Tibial nerve (tissue), 4 donors: ENCODE measurements around the gene BOLA1. TPM values are rescaled to one million over a fixed set of nuclear protein-coding genes. Genes with fewer than 3 reads are reported as not detected.

Experiments used
- DNase-seq, 2 donors: peaks; one replicate each; pipeline ENCODE4 v3.0.0-alpha.2; 2019; ENCODE audit warnings: low spot score in 2 of 2
- H3K27ac ChIP-seq, 4 donors: fragments of 200-600 bp; sonication (generic) in 3 of 4; one replicate each; pipeline ENCODE4 v1.5.1; 2017 to 2019; ENCODE audit warnings: mild to moderate bottlenecking in 1 of 4
- H3K27me3 ChIP-seq, 2 donors: fragments of 200-600 bp; sonication (generic) in 1 of 2; one replicate each; pipeline versions ENCODE4 v1.5.1 to v1.6.0; 2017 to 2019
- H3K36me3 ChIP-seq, 3 donors: fragments of 200-600 bp; sonication (generic); one replicate each; pipeline ENCODE4 v1.5.1; 2018 to 2019
- H3K4me1 ChIP-seq, 4 donors: fragments of 200-600 bp; sonication (generic) in 3 of 4; one replicate each; pipeline ENCODE4 v1.5.1; 2017 to 2019
- H3K4me3 ChIP-seq, 4 donors: fragments of 200-600 bp; sonication (generic) in 3 of 4; one replicate each; pipeline ENCODE4 v1.5.1; 2017 to 2019; ENCODE audit warnings: mild to moderate bottlenecking in 1 of 4, moderate library complexity in 1 of 4
- H3K9me3 ChIP-seq, 4 donors: fragments of 200-600 bp; sonication (generic) in 3 of 4; one replicate each; pipeline ENCODE4 v1.5.1; 2017 to 2019
- EP300 ChIP-seq, 2 donors: sonication (generic); formaldehyde crosslinking; IDR thresholded peaks; one replicate each; pipeline ENCODE4 v1.6.1; 2017; ENCODE audit warnings: antibody characterized with exemption in 2 of 2, mild to moderate bottlenecking in 1 of 2
- POLR2A ChIP-seq, 2 donors: fragments of 450-650 bp; IDR thresholded peaks; one replicate each; pipeline ENCODE4 v1.6.1; 2017; ENCODE audit warnings: antibody characterized with exemption in 2 of 2, mild to moderate bottlenecking in 2 of 2, moderate library complexity in 2 of 2
- WGBS, 2 donors: methylation state at CpG; one replicate each; pipeline ENCODE4 v1.1.5; 2018; 5-methylcytosine and 5-hydroxymethylcytosine counted together
- total RNA-seq, 4 donors: library from RNA; depleted of rRNA; stranded (reverse); fragments of >200 nt; gene quantifications; one replicate each; pipeline ENCODE4 v1.1.0, GENCODE V29; 2016
- TF ChIP-seq, protein P1 (sequence below), 5 experiments: fragments of 200-600 bp in 3 of 5; fragments of 450-650 bp in 2 of 5; sonication (generic) in 3 of 5; IDR thresholded peaks; one replicate each; pipeline ENCODE4 v1.5.1; 2016 to 2019; ENCODE audit warnings: antibody characterized with exemption in 5 of 5, mild to moderate bottlenecking in 3 of 5, moderate library complexity in 2 of 5

Gene BOLA1
- total RNA-seq, 4 donors from 2014 or later: 28.5 to 81.9 (median 57.8) TPM

DNA sequence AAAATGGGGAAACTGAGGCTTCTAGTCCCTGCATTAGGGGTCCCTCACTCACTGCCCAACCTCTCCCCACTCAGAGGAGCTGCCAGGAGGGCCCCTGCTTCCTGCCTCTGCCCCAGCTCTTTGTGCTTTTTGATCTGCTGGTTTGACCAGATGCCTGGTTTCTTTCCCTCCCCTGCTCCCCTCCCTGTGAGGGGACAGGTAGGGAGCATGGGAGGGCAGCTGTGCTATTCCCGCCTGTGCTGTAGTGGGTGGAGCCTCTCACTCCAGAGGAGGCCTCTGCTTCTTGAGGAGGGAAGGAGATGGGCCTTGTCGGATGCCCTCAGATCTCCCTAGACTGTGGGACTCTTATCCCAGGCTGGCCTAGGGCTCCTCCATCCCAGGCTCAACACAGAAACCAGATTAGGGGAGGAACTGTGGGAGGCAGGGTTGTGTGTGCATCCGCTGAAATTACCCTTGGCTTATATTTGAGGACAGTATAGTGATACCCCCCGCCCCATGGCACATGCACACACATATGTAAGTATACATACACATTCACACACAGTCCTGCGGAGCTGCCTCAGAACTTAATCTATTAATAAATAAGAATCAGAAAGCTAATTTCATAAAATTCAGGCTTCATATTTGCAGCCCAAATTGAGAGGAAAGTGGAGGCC, 4.6 kb downstream of the BOLA1 start:
- no peaks in the 10 kb centered on the region for H3K36me3 ChIP-seq
- WGBS, 2 donors: 79 to 91% methylated on average over 5 of the region's 5 CpGs
- H3K27ac ChIP-seq: no peak overlapping the region
- no peak for DNase-seq
- no peak overlapping the region for H3K4me3 ChIP-seq
- no peaks in the 10 kb centered on the region for H3K27me3 ChIP-seq
- peaks cover 0 to 12% (median 2%) of the 10 kb centered on the region in 4 donors for H3K4me1 ChIP-seq
- H3K9me3 ChIP-seq: no peaks in the 10 kb centered on the region
- TF ChIP-seq POLR2A (IDR thresholded peaks at IDR 0.05) (no peak), EP300 (IDR thresholded peaks at IDR 0.05) (no peak)
- TF ChIP-seq, protein P1, sequence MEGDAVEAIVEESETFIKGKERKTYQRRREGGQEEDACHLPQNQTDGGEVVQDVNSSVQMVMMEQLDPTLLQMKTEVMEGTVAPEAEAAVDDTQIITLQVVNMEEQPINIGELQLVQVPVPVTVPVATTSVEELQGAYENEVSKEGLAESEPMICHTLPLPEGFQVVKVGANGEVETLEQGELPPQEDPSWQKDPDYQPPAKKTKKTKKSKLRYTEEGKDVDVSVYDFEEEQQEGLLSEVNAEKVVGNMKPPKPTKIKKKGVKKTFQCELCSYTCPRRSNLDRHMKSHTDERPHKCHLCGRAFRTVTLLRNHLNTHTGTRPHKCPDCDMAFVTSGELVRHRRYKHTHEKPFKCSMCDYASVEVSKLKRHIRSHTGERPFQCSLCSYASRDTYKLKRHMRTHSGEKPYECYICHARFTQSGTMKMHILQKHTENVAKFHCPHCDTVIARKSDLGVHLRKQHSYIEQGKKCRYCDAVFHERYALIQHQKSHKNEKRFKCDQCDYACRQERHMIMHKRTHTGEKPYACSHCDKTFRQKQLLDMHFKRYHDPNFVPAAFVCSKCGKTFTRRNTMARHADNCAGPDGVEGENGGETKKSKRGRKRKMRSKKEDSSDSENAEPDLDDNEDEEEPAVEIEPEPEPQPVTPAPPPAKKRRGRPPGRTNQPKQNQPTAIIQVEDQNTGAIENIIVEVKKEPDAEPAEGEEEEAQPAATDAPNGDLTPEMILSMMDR (IDR thresholded peaks at IDR 0.05): no peak

DNA sequence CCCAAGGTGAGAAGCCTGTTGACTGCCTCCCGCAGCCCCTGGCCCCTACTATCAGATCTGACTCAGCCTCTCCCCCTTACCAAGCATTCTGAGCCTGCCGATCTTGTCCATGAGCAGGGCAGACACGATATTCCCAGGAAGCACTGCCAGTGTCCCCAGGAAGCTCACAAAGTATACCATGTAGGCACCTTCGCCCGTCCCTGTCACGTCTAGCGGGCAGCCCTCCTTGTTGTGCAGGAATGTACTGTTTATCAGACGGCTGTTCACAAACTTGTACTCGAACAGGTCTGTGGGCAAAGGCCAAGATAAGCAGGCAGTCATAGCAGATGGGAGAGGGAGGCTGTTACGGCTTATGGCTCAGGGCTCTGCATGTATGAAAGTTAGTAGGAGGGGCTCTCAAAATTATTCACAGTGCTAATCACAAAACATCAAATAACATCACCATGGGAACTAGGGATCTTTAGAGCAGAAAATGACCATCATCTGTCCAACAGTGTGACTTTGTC, 7.3 kb downstream of the BOLA1 start:
- H3K9me3 ChIP-seq: no peaks in the 10 kb centered on the region
- no peak overlapping the region for H3K27ac ChIP-seq
- TF ChIP-seq POLR2A (IDR thresholded peaks at IDR 0.05) (no peak), EP300 (IDR thresholded peaks at IDR 0.05) (no peak)
- TF ChIP-seq, protein P1 (IDR thresholded peaks at IDR 0.05): no peak
- no peaks in the 10 kb centered on the region for H3K27me3 ChIP-seq
- no peaks in the 10 kb centered on the region for H3K4me1 ChIP-seq
- H3K36me3 ChIP-seq: no peaks in the 10 kb centered on the region
- DNase-seq: no peak
- 88 to 91% methylated on average over 10 of the region's 10 CpGs for WGBS, 2 donors
- H3K4me3 ChIP-seq: no peak overlapping the region

GRCh38 chr1:149914545-149914944, 15.2 kb downstream of the BOLA1 start:
- Histone ChIP-seq H3K9me3 (no peaks in the 10 kb centered on the region), H3K27ac (no peak overlapping the region), H3K4me1 (peaks cover 0 to 9% (median 4%) of the 10 kb centered on the region in 4 donors), H3K36me3 (no peaks in the 10 kb centered on the region), H3K4me3 (no peak overlapping the region), H3K27me3 (peaks cover 0 to 20% of the 10 kb centered on the region in 2 donors)
- WGBS, 2 donors: 86 to 89% methylated on average over 1 of the region's 1 CpG
- no peak for TF ChIP-seq POLR2A (IDR thresholded peaks at IDR 0.05)
- TF ChIP-seq, protein P1 (IDR thresholded peaks at IDR 0.05): no peak
- TF ChIP-seq EP300 (IDR thresholded peaks at IDR 0.05): no peak
- DNase-seq: no peak

DNA sequence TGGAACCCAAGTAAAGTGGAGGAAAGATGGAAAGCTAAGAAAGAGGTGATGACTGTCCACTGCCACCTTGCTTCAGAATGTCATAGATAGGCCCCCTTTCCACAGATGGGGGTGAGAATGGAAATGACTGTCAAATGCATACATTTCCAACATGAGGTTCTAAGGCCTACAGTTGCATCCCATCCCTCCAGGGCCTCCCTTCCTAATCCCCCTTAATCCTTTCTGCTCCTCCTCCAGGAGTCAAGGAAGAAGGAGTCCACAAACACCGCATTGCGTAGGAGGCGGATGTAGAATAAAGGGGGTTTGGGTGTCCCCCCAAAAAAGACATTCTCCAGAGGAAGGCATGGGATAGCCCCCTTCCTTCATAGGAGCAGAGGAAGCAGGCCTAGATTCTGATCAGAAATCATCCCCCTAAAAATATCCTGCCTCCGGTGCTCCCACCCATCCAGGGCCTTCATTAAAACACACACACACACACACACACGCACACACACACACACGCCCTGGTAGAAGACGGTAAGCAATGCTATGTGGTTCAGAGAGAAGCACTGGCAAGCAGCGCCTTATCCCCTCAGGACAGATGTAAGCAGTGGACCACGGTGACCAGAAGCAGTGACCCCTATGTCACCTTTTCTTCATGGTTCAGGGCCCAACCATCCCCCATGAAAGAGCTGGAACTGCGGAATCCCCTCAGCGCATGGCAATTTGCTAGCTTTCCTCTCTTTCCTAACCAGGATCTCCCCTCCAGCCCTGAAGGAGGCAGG, 16.2 kb downstream of the BOLA1 start:
- TF ChIP-seq EP300 (IDR thresholded peaks at IDR 0.05) (no peak), POLR2A (IDR thresholded peaks at IDR 0.05) (no peak)
- TF ChIP-seq, protein P1 (IDR thresholded peaks at IDR 0.05): no peak
- no peaks in the 10 kb centered on the region for H3K36me3 ChIP-seq
- DNase-seq: no peak
- no peak overlapping the region for H3K27ac ChIP-seq
- no peaks in the 10 kb centered on the region for H3K9me3 ChIP-seq
- peaks cover 0 to 9% (median 4%) of the 10 kb centered on the region in 4 donors for H3K4me1 ChIP-seq
- no peak overlapping the region for H3K4me3 ChIP-seq
- 76 to 80% methylated on average over 11 of the region's 11 CpGs for WGBS, 2 donors
- peaks cover 0 to 20% of the 10 kb centered on the region in 2 donors for H3K27me3 ChIP-seq
